Panc1 (cell line): ENCODE results near the gene ZNF140.

Experiments
- TF ChIP-seq, protein P1 (sequence below): fragments of 450-650 bp; IDR thresholded peaks from 2 replicates; pipeline ENCODE4 v1.5.1; 2017; ENCODE audit warnings: mild to moderate bottlenecking
- TF ChIP-seq, protein P2 (sequence below), 2 experiments: IDR thresholded peaks; 2 replicates each; pipeline ENCODE4 v1.6.1; 2011 to 2012; ENCODE audit warnings: low read depth in 2 of 2, control low read depth in 1 of 2, low read length in 1 of 2, mild to moderate bottlenecking in 1 of 2, moderate library complexity in 1 of 2; ENCODE audit not compliant: insufficient read depth in 1 of 2

DNA sequence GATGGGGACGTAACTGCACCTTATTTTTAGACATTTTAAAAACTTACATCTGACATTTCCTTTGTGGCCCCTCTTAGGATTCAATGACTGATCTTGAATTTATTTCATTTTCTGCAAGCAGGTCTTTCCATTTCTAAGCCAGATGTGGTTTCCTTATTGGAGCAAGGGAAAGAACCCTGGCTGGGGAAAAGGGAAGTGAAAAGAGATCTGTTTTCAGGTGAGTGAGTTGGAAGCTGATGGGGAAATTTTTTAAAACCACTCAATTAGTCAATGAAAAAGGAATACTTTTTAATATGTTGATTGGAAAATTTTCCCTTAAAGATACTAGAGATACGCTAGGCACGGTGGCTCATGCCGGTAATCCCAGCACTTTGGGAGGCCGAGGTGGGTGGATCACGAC lies 2.6 kb downstream of the ZNF140 start:
- TF ChIP-seq, protein P1, sequence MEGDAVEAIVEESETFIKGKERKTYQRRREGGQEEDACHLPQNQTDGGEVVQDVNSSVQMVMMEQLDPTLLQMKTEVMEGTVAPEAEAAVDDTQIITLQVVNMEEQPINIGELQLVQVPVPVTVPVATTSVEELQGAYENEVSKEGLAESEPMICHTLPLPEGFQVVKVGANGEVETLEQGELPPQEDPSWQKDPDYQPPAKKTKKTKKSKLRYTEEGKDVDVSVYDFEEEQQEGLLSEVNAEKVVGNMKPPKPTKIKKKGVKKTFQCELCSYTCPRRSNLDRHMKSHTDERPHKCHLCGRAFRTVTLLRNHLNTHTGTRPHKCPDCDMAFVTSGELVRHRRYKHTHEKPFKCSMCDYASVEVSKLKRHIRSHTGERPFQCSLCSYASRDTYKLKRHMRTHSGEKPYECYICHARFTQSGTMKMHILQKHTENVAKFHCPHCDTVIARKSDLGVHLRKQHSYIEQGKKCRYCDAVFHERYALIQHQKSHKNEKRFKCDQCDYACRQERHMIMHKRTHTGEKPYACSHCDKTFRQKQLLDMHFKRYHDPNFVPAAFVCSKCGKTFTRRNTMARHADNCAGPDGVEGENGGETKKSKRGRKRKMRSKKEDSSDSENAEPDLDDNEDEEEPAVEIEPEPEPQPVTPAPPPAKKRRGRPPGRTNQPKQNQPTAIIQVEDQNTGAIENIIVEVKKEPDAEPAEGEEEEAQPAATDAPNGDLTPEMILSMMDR = no peak
- TF ChIP-seq, protein P2, sequence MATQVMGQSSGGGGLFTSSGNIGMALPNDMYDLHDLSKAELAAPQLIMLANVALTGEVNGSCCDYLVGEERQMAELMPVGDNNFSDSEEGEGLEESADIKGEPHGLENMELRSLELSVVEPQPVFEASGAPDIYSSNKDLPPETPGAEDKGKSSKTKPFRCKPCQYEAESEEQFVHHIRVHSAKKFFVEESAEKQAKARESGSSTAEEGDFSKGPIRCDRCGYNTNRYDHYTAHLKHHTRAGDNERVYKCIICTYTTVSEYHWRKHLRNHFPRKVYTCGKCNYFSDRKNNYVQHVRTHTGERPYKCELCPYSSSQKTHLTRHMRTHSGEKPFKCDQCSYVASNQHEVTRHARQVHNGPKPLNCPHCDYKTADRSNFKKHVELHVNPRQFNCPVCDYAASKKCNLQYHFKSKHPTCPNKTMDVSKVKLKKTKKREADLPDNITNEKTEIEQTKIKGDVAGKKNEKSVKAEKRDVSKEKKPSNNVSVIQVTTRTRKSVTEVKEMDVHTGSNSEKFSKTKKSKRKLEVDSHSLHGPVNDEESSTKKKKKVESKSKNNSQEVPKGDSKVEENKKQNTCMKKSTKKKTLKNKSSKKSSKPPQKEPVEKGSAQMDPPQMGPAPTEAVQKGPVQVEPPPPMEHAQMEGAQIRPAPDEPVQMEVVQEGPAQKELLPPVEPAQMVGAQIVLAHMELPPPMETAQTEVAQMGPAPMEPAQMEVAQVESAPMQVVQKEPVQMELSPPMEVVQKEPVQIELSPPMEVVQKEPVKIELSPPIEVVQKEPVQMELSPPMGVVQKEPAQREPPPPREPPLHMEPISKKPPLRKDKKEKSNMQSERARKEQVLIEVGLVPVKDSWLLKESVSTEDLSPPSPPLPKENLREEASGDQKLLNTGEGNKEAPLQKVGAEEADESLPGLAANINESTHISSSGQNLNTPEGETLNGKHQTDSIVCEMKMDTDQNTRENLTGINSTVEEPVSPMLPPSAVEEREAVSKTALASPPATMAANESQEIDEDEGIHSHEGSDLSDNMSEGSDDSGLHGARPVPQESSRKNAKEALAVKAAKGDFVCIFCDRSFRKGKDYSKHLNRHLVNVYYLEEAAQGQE (IDR thresholded peaks at IDR 0.05; ENCODE audit: insufficient read depth in 1 of 2, low read depth in 2 of 2, low read length in 1 of 2) = no peak
